Activated naive CD4-positive, alpha-beta T cell (primary cell): ENCODE data around the gene RPS3A.
"Not testable (repeated sequence)": the region's sequence is repeated elsewhere in the genome, so short reads cannot be mapped to it uniquely, and the experiment has no call there.

Source experiments
- DNase-seq, 4 experiments: peaks; one replicate each; lab custom pipeline; 2025; lab: John Stamatoyannopoulos, UW

Gene RPS3A

DNA sequence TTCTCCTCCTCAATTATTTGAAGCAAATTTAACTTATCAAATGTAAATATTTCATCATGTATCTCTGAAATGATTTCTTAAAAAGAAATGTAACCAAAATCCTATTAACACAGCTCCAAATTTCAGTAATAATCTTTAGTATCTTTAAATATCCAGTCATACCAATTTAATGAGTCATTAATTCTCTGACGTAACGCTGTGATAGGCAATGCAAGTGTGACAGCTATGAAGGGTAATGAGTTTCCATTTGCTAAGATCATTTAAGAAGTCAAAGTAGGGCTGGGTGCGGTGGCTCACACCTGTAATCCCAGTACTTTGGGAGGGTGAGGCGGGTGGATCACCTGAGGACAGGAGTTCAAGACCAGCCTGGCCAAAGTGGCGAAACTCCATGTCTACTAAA is 15.6 kb downstream of the RPS3A start:
- no peak for DNase-seq

DNA sequence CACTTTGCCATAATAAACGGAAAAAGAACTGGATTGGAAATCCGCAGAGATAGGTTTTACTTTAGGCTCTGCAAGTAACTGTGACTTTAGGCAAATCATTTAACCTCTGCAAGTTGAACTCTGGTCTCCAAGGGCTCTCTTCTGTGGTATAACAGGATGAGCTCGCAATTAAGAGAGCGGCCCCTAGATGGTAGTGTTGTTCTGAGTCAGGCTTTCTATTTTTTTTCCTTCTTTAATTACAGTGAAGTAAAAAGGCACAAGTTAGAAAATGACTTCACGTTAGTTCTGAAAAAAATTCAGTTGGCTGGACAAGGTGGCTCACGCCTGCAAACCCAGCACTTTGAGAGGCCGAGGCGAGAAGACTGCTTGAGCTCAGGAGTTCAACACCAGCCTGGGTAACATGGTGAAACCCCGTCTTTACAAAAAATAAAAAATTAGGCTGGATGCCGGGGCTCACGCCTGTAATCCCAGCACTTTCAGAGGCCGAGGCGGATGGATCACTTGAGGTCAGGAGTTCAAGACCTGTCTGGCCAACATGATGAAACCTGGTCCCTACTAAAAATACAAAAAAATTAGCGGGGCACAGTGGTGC is 18.0 kb downstream of the RPS3A start:
- DNase-seq: peak in 2 of 4 experiments; percentile 4 to 33

DNA sequence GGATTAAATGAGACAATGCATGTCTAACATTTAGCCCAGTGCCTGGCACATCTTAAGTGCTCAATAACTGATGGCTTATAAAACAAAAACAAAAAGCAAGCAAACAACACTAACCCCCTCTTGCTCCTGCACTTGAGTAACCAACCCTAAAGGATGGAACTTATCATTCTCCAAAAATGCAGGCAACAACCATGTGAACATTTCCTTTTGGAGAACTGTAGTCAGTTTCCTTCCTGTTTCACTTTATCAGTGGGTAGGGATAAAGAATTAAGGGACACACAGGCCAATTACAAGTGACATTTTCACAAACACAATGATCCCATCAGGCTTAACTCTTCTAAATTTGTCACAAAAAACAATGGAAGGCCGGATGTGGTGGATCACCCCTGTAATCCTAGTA is 30.4 kb downstream of the RPS3A start:
- no peak for DNase-seq

DNA sequence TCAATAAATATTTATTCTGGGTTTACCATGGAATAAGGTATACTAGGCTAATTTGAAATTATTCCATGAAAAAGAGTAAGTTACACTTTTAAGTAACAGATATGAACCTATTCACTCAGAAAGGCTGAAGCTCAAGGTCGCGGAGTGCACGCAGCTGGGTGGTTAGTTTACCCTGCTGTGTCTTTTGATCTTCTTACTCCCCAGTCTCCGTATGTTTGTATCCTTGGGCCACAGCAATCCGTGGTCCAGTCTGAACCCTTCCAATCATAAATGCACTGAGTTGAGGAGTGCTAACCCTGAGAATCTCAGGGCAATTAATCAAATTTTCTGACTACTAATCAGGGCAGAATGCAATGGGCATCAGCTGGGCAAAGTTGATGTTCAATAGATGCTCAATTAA is 33.9 kb downstream of the RPS3A start:
- DNase-seq: no peak

DNA sequence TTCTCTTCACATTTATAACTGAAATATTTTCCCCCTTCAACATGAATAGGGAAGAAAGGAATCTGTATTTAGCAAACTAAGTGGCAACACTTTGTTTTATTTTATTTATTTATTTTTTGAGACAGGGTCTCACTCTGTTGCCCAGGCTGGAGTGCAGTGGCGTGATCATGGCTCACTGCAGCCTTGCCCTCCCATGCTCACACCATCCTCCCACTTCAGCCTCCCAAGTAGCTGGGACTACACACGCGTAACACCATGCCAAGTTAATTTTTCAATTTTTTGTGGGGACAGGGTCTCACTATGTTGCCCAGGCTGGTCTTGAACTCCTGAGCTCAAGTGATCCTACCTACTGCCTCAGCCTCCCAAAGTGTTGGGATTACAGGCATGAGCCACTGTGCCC is 36.6 kb downstream of the RPS3A start:
- not testable (repeated sequence) for DNase-seq

DNA sequence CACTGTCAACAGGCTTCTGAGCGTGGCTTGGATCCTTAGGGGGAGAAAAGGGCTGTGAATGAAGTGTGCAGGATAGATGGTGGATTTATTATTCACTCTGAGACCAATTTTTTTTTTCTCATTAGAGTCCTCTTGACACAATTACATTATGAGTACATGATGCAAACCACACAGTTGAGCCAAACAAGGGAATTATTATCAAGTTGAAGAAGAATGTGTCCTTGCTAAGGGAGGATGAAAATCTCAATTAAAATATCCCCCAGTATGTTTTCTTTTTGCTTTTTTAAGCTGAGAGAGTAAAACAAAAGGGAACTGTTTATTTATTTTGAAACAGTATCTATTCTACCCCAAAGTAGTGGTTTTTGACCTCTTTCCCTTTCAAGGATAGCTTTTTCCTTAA is 40.4 kb downstream of the RPS3A start:
- DNase-seq: no peak

DNA sequence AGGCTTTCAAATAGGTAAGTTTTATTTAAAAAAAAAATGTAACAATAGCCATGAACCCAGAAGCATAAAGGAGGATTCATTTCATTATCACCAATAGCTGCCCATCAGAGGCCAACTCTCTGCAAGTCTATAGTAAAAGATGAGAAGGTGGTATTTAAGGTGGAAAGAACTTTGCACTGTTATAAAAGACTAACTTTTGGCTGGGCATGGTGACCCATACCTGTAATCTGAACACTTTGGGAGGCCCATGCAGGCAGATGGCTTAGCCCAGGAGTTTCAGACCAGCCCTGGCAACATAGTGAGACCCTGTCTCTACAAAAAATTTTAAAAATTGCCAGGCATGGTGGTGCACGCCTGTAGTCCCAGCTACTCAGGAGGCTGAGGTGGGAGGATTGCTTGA is 43.3 kb downstream of the RPS3A start:
- no peak for DNase-seq

DNA sequence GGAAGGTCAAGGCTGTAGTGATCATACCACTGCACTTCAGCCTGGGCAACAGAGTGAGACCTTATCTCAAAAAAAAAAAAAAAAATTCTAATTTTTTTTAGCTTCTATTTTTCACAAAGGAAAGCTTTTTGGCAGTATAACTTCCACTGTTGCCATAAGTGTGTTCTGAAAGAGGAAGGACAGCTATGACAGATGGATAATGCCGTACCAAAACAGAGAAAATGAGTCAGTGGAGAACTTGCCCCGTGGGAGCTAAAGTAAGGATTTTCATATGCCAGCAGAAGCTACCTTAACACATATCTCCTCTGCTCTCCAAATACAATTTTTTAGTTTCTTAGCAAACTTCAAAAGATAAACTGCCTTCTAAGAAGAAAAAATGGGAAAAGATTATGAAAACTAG is 43.7 kb downstream of the RPS3A start:
- no peak for DNase-seq

DNA sequence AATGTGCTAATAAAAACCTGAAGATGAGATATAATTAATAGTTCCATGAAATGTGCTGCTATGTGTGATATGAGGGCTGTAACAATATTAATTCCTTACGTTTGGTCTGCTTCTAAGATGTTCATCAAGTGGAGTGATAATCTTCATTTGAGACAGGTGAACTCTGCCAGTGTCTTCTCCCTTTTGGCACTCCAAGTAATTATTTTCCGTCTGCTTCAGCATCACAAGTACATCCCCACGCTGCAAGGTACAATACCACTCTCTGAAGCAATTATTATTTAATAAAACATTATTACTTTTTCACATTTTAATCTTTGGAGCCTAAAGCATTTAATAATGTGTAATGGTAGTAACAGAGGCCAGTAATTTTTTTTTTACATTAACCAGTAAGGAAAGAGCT is 44.4 kb downstream of the RPS3A start:
- no peak for DNase-seq

DNA sequence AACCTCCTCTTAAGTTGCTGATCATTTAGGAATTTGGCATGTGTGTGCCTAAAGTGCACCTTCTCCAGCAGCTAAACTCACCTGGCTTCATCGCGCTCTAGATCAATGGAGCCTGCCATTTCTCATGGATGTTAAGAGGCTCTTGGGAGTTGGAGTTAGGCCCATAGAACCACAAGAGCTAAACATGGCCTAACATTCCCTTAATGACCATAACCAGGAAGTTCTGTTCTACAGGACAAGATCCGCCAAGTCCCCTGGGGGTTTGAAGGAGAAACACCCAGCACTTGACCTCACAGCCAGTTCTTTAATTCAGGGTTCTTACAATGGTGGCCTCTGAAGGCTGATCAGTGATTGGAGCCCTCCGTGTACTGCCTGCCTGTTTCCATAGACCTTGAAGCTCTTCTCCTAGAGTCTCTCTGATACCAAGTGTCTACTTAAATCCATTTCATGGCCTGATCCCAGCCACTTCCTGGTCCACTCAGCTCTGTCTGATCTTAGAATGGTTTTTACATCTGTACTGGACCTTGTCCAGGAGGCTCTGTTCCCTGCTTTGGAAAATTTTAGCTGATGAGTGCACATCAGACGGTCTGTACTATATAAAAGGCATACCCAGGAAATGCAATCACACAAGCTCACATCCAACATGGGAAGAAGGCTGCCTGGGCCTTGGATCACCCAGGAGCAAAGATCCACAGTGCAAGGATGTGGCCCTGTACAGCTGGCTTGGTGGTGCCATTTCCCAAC is 45.1 kb downstream of the RPS3A start:
- DNase-seq: no peak

DNA sequence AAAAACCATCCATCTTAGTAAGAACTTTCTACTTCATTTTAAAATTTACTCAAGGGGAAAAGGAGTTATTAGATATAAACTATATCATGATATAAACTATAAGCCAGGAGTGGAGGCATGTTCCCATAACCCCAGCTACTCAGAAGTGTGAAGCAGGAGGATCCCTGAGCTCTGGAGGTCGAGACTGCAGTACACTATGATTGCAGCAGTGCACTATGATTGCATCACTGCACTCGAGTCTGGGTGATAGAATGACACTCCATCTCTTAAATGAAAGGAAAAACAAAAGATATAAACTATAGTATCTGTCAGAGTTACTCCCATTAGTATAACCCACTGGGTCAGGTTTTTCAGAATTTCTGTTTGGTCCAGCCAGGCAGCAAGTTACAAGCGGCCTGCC is 47.6 kb downstream of the RPS3A start:
- no peak for DNase-seq

DNA sequence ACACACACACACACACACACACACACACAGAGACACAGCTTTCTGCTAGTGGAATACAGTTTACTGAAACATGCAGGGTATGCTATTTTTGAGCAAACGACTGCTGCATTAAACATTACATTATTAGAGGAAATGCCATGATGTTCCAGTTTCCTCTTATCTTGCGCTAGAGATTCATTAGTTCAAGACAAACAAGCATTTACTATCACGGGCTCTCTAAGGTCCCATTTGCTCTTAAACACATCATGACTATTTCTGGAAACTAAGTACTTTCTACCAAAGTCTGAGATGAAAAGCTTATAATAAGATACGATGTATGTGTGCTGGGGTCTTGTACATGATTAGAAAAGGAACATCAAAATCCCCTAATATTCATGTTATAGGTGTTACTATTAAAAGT is 48.8 kb downstream of the RPS3A start:
- no peak for DNase-seq

DNA sequence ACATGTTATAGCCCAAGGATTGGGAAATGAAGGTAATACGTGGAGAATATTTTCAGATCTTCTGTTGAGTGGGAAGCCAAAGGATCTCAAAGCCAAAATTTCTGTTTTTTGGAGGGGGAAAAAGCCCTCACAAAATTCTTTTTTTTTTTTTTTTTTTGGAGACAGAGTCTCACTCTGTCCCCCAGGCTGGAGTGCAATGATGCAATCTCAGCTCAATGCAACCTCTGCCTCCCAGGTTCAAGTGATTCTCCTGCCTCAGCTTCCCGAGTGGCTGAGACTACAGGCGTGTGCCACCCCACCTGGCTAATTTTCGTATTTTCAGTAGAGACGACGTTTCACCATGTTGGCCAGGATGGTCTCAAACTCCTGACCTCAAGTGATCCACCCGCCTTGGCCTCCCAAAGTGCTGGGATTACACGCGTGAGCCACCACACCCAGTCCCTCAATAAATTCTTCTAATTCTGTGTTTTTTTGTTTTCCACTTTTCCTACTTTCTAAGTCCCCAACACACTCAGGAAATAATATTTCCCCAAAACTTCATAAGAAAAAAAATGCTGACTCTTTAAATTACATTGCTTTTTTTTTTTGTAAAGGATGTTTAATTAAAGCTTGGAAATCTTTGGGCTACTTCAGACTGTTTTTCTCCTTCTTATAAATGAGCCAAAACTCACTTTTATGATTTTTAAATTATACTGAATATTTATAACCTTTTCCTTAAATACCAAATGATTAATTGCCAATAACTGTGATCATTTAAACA is 51.6 kb downstream of the RPS3A start:
- DNase-seq: no peak

DNA sequence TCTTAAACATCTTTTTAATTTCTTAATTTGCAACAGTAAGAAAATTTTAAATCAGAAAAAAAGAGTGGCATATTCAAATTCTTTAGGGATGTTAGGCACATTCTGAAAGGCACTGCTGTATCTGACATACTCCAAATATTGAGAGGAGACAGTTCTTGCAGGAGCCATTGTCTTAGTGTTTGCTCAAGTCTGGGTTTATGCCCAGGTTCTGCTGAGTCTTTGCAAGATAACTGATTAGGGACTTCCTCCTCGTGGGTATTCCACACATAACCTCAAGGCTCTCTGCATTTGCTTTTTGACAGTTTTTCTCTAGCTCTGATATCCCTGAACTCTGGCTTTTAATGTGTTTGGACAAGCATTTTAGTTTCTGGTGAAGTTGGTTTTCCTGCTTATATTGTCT is 52.6 kb downstream of the RPS3A start:
- DNase-seq: no peak

DNA sequence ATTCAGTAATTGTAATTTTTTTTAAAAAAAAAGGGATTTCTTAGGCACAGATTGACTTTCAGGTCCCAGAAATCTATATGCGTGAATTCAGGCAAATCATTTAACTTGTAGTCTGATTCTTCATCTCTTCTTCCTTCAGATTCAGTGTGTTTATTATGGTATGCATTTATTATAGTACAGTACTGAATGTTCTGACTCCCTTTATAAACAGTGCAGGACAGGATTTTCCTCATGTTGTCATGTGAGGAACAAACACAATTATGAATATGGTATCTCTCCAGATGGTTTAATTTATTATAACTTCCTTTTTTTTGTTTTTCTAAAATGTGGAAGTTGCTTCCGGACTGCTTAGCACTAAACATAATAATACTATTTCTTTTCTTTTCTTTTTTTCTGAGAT is 54.2 kb downstream of the RPS3A start:
- DNase-seq: no peak
